IPS-18c (cell line): ENCODE data around the gene MRPL54.
A peak's percentile ranks its signal among the peaks of the same experiment; 100 is the strongest.
"Not testable (repeated sequence)": the region's sequence is repeated elsewhere in the genome, so short reads cannot be mapped to it uniquely, and the experiment has no call there.

Source experiments
- H3K4me3 ChIP-seq: 2 replicates; pipeline ENCODE4 v1.7.0; 2013; ENCODE audit warnings: low read depth, mild to moderate bottlenecking, low read length, moderate library complexity; ENCODE audit not compliant: insufficient read depth
- H3K9me3 ChIP-seq: one replicate; pipeline ENCODE4 v1.6.1; 2013; ENCODE audit warnings: mild to moderate bottlenecking, low read length, moderate library complexity; ENCODE audit not compliant: control insufficient read depth, insufficient read depth

The MRPL54 gene

GRCh38 chr19:3761382-3762129 is 926 bp upstream of the MRPL54 start, which contains the start of gene APBA3:
Gene APBA3 (minus strand): TSS chr19:3761692. CDS start chr19:3760264, 1,428 bp downstream.
- H3K4me3 ChIP-seq = peak within 1 kb of the TSS; percentile 75
- H3K9me3 ChIP-seq = no peaks in the 10 kb centered on the region

DNA sequence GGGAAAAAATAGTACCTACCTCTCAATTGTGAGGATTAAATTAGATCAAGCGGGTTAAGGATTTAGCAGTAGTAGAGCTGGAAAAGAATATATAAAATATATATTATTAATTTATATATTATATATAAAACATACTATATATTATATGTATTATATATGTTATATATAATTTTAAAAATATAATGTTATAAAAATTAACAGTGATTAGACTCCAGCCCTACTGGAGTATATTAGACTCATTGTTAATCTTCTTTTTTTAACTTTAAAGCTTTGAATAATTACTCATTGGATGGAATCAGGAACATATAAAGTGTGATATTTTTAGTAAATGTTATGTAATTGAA is 380 bp upstream of the MRPL54 start:
- no peak overlapping the region for H3K4me3 ChIP-seq
- H3K9me3 ChIP-seq = no peaks in the 10 kb centered on the region

DNA sequence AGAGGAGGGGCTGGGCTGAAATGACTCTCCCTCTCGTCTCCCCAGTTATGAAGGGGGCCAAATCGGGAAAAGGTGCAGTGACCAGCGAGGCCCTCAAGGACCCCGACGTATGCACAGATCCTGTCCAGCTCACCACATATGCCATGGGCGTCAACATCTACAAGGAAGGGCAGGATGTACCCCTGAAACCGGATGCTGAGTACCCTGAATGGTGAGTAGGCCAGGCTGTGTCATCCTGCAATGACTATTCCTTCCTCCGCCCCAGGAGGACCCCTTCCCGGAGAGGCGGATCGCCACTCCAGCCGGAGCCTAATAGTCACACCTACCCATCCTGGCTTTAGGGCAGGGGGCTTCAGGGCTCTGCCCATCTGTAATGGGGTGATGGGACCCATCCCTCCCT is 2.6 kb downstream of the MRPL54 start:
- H3K9me3 ChIP-seq = no peaks in the 10 kb centered on the region
- H3K4me3 ChIP-seq = no peak overlapping the region

- H3K9me3 ChIP-seq, H3K4me3 ChIP-seq: not testable (repeated sequence)
Measured at GRCh38 chr19:3765757-3766156, 3.3 kb downstream of the MRPL54 start.

- Histone ChIP-seq H3K4me3 (no peak overlapping the region), H3K9me3 (no peaks in the 10 kb centered on the region)
Measured at GRCh38 chr19:3766520-3766919, 4.0 kb downstream of the MRPL54 start.

DNA sequence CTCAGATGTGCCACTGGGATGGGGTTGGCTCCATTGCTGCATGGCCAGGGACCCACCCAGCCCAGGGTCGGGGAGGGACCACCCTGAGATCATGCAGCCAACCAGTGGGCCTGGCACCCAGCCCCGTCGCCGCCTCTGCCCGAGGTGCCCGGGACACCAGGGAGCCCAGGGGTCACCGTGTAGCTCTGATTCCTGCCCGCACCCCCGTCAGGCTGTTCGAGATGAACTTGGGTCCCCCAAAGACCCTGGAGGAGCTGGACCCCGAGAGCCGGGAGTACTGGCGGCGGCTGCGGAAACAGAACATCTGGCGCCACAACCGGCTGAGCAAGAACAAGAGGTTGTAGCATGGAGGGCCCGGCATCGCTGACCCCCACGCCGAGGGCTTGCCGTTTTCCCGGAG is 4.6 kb downstream of the MRPL54 start:
- H3K4me3 ChIP-seq = no peak overlapping the region
- H3K9me3 ChIP-seq = no peaks in the 10 kb centered on the region

GRCh38 chr19:3768015-3768747 is 5.7 kb downstream of the MRPL54 start:
- H3K4me3 ChIP-seq = no peak overlapping the region
- no peaks in the 10 kb centered on the region for H3K9me3 ChIP-seq

DNA sequence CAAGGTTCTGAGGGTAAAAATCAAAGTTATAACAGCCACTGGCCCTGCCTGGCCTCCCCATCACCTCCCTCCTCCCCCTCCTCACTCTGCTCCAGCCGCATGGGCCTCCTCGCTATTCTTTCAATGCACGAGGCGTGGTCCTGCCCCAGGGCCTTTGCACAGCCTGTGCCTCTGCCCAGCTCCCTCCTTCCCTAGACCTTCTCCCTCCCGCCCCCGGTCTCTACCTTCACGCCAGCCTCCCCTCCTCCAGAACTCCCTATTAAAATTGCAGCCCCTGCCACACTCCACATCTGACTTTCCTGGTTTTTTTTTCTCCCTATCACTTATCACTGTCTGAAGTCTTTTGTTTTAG is 6.2 kb downstream of the MRPL54 start:
- no peaks in the 10 kb centered on the region for H3K9me3 ChIP-seq
- no peak overlapping the region for H3K4me3 ChIP-seq

DNA sequence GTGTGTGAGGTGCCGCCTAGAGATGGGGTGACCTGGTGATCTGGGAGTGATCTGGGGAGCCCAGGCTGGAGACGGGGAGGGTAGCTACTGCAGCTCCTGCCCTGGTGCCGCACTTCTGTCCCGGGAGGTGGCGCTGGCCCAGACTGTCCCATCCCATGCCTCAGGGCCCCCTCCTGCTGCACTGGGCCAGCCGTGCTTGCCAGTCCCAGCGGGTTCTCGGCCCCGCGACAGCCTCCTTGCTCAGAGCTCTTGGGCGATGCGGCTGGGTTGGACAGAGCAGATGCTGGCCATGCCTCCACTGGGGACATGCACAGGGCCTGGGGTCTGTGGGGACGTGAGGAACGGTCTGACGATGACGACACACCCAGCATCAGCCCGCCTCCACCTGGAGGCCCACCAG is 7.0 kb downstream of the MRPL54 start:
- Histone ChIP-seq H3K4me3 (no peak overlapping the region), H3K9me3 (no peaks in the 10 kb centered on the region)

DNA sequence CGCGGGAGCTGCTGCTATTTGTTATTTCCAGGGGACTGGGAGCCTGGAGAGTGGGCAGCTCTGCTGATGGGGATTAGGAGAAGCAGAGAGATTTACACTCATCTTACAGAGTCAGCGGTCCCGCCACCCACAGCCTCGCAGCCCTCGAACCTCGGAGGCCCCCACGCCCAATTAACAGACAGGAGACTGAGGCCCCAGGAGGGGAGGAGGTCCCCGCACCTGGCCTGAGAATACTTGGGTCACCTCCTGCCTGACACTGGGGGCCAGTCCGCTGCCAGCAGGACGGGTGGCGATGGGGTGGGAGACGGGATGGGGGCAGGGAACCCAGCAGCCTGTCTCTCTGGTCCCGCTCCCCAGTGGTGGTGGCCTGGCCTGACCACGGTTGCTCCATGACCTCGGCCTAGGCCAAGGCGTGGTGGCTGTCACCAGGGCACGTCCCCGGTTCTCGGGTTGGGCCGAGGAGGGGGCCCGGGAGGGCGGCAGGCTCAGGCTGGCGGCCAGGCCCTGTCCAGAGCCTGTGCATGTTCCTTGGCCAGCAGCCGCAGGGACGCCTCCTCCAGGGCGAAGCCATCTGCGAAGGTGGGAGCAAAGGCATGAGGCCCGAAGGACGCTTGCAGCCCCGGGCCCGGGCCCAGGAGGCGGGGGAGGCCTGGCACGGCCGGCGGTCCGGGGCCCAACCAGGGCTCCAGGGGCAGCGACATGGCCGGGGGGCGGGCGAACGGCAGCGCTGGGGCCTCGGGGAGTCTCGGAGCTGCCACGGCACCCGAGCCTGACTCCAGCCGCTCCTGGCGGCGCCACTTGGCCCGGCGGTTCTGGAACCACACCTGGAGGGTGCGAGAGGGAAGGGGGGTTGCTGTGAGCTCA is 7.9 kb downstream of the MRPL54 start:
- no peaks in the 10 kb centered on the region for H3K9me3 ChIP-seq
- H3K4me3 ChIP-seq = no peak overlapping the region

- H3K9me3 ChIP-seq = no peaks in the 10 kb centered on the region
- H3K4me3 ChIP-seq = no peak overlapping the region
Measured at GRCh38 chr19:3771000-3771905, 8.8 kb downstream of the MRPL54 start.

GRCh38 chr19:3771906-3772455 is 9.5 kb downstream of the MRPL54 start, which contains the start of gene RAX2:
Gene RAX2 (minus strand): TSS chr19:3772228. CDS start chr19:3771742, 486 bp downstream.
- H3K4me3 ChIP-seq = no peak within 1 kb of the TSS

GRCh38 chr19:3773814-3774515 is 11.5 kb downstream of the MRPL54 start:
- Histone ChIP-seq H3K4me3 (no peak overlapping the region), H3K9me3 (no peaks in the 10 kb centered on the region)

More at GRCh38 chr19:3771906-3772455, 9.5 kb downstream of the MRPL54 start, which contains the start of gene RAX2:
- H3K9me3 ChIP-seq = no peaks in the 10 kb centered on the region

DNA sequence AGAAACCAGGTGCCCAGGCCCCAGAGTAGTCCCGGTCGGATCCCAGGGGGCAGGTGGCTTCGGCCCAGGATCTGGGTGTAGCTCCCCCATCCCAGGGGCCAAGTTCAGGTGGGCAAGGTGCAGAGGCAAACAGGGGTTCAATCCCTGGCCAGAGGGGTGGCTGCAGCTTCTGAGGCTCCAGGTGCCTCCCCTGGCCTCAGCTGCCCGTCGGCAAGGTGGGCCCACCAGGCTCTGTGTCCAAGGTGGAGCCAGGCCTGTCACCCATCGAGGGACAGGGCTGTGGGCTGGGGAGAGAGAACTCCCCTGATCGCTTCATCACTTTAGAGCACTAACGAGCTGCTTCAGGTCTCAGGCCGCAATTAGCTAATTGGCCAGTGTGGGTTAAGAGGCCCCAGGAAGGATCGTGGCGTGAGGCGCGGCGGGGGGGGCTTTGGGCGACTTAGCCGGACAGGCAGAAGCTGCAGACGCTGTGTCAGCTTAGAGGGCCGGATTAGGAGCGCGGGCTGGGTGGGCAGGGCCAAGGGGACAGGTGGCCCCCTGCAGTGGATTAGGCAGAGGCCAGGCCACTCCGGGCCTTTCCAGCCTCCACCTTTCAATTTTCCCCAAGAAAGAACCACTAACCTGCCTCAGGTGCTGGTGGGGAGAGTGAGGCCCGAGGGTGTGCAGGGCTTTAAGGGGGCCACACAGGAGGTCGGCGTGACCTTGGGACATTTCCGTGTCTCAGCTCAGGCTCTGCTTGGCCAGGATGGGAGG is 12.3 kb downstream of the MRPL54 start:
- Histone ChIP-seq H3K9me3 (no peaks in the 10 kb centered on the region), H3K4me3 (no peak overlapping the region)

- Histone ChIP-seq H3K4me3 (no peak overlapping the region), H3K9me3 (no peaks in the 10 kb centered on the region)
Measured at GRCh38 chr19:3775374-3775711, 12.9 kb downstream of the MRPL54 start.
